Stimulated activated CD8-positive, alpha-beta memory T cell treated with anti-CD3 and anti-CD28 coated beads, Interleukin-7, amount 100 ng/mL, for 24 hours (primary cell): Measurements from ENCODE around the gene KLF15.

ENCODE experiments used
- DNase-seq: peaks from one replicate; pipeline ENCODE4 v3.0.0-alpha.2; 2020; ENCODE audit warnings: low read depth

KLF15 gene

GRCh38 chr3:126320517-126321293, 36.5 kb downstream of the KLF15 start:
- no peak for DNase-seq

- no peak for DNase-seq
Observed at GRCh38 chr3:126319701-126320295, 37.4 kb downstream of the KLF15 start.

GRCh38 chr3:126317029-126317996, 39.9 kb downstream of the KLF15 start:
- DNase-seq: no peak

- no peak for DNase-seq
Observed at GRCh38 chr3:126316501-126316939, 40.7 kb downstream of the KLF15 start.

GRCh38 chr3:126316031-126316461, 41.2 kb downstream of the KLF15 start:
- no peak for DNase-seq

- DNase-seq: no peak
Observed at GRCh38 chr3:126314790-126315658, 42.2 kb downstream of the KLF15 start.

- DNase-seq: no peak
Observed at GRCh38 chr3:126314305-126314789, 42.9 kb downstream of the KLF15 start.

- DNase-seq: no peak
Observed at GRCh38 chr3:126313580-126314304, 43.5 kb downstream of the KLF15 start.

- DNase-seq: no peak
Observed at GRCh38 chr3:126313166-126313565, 44.0 kb downstream of the KLF15 start.

GRCh38 chr3:126312341-126312740, 44.9 kb downstream of the KLF15 start:
- DNase-seq: no peak

GRCh38 chr3:126311338-126311978, 45.8 kb downstream of the KLF15 start:
- DNase-seq: no peak

- no peak for DNase-seq
Observed at GRCh38 chr3:126310816-126311215, 46.4 kb downstream of the KLF15 start.

GRCh38 chr3:126309861-126310655, 47.1 kb downstream of the KLF15 start:
- DNase-seq: no peak

- DNase-seq: no peak
Observed at GRCh38 chr3:126309165-126309564, 48.0 kb downstream of the KLF15 start.

- no peak for DNase-seq
Observed at GRCh38 chr3:126308394-126309125, 48.6 kb downstream of the KLF15 start.

GRCh38 chr3:126307591-126308393, 49.4 kb downstream of the KLF15 start:
- no peak for DNase-seq

GRCh38 chr3:126306888-126307482, 50.2 kb downstream of the KLF15 start:
- DNase-seq: no peak
